Cardiac fibroblast (primary cell): ENCODE data around the gene SP8.
A peak's percentile ranks its signal among the peaks of the same experiment; 100 is the strongest.

Source experiments
- DNase-seq, 2 donors: peaks; one replicate each; pipeline versions ENCODE4 v3.0.0 to v3.0.0-alpha.2; 2010; ENCODE audit warnings: low read depth in 2 of 2
- H3K4me3 ChIP-seq, 2 donors: replicated peaks in 1 of 2; 1 replicate in 1 of 2; 2 replicates in 1 of 2; pipeline ENCODE4 v1.5.1; 2011; ENCODE audit warnings: low read depth in 2 of 2, low read length in 2 of 2, mild to moderate bottlenecking in 2 of 2, moderate library complexity in 1 of 2
- CTCF ChIP-seq: IDR thresholded peaks from one replicate; pipeline ENCODE4 v1.5.1; 2011; ENCODE audit warnings: low read depth, mild to moderate bottlenecking, low read length, inconsistent platforms

The SP8 gene

GRCh38 chr7:20783125-20783699, 3.5 kb downstream of the SP8 start:
- H3K4me3 ChIP-seq = no peak overlapping the region
- no peak for DNase-seq
- no peak for TF ChIP-seq CTCF

- no peak overlapping the region for H3K4me3 ChIP-seq
- TF ChIP-seq CTCF = no peak
- no peak for DNase-seq
These were observed 7.6 kb downstream of the SP8 start for GRCh38 chr7:20779041-20779440.

- TF ChIP-seq CTCF = peak; percentile 28
- H3K4me3 ChIP-seq = peak overlapping the region; percentile 17 to 26
- peak in 1 of 2 donors; percentile 25 for DNase-seq
These were observed 8.5 kb downstream of the SP8 start for GRCh38 chr7:20778063-20778721.

GRCh38 chr7:20777377-20778062, 9.2 kb downstream of the SP8 start:
- H3K4me3 ChIP-seq = no peak overlapping the region

GRCh38 chr7:20776942-20777341, 9.7 kb downstream of the SP8 start:
- no peak overlapping the region for H3K4me3 ChIP-seq
- TF ChIP-seq CTCF = no peak
- no peak for DNase-seq

More at GRCh38 chr7:20777377-20778062, 9.2 kb downstream of the SP8 start:
- no peak for TF ChIP-seq CTCF
- no peak for DNase-seq

GRCh38 chr7:20776214-20776911, 10.3 kb downstream of the SP8 start:
- TF ChIP-seq CTCF = no peak
- no peak for DNase-seq
- no peak overlapping the region for H3K4me3 ChIP-seq
